ENCODE results near the gene GMPR2.
"Not testable (repeated sequence)": the region's sequence is repeated elsewhere in the genome, so short reads cannot be mapped to it uniquely, and the experiment has no call there.

Gene GMPR2

DNA sequence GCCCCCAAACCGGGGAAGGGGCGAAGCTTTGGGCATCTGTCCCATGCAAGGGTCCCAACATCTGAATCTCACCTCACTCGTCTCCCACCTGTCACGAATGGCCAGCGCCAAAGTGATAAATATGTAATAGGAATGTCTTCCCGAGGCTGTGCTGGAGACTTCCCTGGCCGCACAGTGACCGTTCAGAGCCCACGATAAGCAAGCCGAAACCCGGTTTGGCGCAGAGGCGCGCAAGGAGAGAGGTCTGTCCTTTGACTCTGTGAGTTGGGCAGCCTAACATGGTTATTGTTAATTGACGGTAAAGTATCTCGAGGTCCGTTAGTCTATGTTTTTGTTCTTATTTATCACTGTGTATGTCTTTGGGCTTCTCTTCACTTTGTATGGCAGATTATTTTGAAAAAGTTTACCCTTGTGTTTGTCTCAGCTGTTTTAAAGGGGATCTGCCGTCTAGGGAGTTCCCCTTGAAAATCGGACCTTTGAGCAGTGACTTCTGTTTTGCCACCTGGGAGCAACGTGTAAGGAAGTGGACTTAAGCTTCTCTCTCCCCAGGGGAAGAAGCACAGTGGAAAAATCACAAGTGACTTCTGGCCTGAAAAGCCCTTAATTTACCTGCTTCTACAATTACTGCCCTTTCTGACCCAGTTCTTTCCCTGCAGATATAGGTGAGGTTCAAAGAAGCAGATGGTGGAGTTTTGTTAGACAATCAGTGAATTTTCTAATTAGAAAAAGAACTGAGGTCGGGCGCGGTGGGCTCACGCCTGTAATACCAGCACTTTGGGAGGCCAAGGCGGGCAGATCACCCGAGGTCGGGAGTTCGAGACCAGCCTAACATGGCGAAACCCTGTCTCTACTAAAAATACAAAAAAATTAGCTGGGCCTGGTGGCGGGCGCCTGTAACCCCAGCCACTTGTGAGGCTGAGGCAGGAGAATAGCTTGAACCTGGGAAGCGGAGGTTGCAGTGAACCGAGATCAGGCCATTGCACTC, 36.4 kb upstream of the GMPR2 start:
- Histone ChIP-seq H3K27ac (peak overlapping the region; percentile 96), H3K9ac (ENCODE audit: insufficient read length) (peak overlapping the region; percentile 93), H3K36me3 (ENCODE audit: insufficient read depth, low read length) (peaks cover 17% of the 10 kb centered on the region), H3K9me3 (ENCODE audit: low read depth, low read length) (no peaks in the 10 kb centered on the region), H3K4me3 (peak overlapping the region; percentile 96)
- TF ChIP-seq POLR2AphosphoS5 (IDR thresholded peaks at IDR 0.05; ENCODE audit: borderline replicate concordance, low read depth, low read length) (no peak), FOXP2 (optimal IDR thresholded peaks at IDR 0.05; ENCODE audit: control extremely low read depth, extremely low read length, insufficient read depth) (no peak), EZH2 (IDR thresholded peaks at IDR 0.05) (no peak)
- DNase-seq (ENCODE audit: low read depth, low spot score) = no peak

DNA sequence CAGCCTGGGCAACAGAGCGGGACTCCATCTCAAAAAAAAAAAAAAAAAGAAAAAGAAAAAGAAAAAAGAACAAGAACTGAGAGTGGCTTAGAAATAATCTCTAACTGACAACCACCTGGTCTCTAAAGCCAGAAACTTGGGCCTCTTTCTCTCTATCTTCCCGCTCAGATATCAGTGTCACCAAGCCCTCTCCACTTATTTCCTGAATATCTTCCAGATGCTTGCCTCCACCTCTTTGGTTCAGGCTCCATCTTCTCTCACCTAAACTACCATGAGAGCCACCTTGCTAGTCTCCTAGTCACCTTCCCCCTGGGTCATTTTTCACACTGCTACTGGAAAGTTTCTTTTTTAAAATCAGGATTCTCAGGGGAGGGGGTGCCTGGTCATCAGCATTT, 35.7 kb upstream of the GMPR2 start:
- H3K9ac ChIP-seq (ENCODE audit: insufficient read length) = no peak overlapping the region
- no peaks in the 10 kb centered on the region for H3K9me3 ChIP-seq (ENCODE audit: low read depth, low read length)
- DNase-seq (ENCODE audit: low read depth, low spot score) = no peak
- peaks cover 17% of the 10 kb centered on the region for H3K36me3 ChIP-seq (ENCODE audit: insufficient read depth, low read length)
- TF ChIP-seq FOXP2 (optimal IDR thresholded peaks at IDR 0.05; ENCODE audit: control extremely low read depth, extremely low read length, insufficient read depth) = no peak
- TF ChIP-seq POLR2AphosphoS5 (IDR thresholded peaks at IDR 0.05; ENCODE audit: borderline replicate concordance, low read depth, low read length) = no peak
- TF ChIP-seq EZH2 (IDR thresholded peaks at IDR 0.05) = no peak
- H3K4me3 ChIP-seq = no peak overlapping the region
- no peak overlapping the region for H3K27ac ChIP-seq

GRCh38 chr14:24198814-24199524, 33.8 kb upstream of the GMPR2 start:
- no peak for DNase-seq (ENCODE audit: low read depth, low spot score)
- TF ChIP-seq POLR2AphosphoS5 (IDR thresholded peaks at IDR 0.05; ENCODE audit: borderline replicate concordance, low read depth, low read length) = no peak
- TF ChIP-seq FOXP2 (optimal IDR thresholded peaks at IDR 0.05; ENCODE audit: control extremely low read depth, extremely low read length, insufficient read depth) = no peak
- no peak for TF ChIP-seq EZH2 (IDR thresholded peaks at IDR 0.05)
- no peak overlapping the region for H3K9ac ChIP-seq (ENCODE audit: insufficient read length)
- H3K4me3 ChIP-seq = no peak overlapping the region
- H3K9me3 ChIP-seq (ENCODE audit: low read depth, low read length) = no peaks in the 10 kb centered on the region
- H3K36me3 ChIP-seq (ENCODE audit: insufficient read depth, low read length) = peaks cover 14% of the 10 kb centered on the region
- H3K27ac ChIP-seq = no peak overlapping the region

GRCh38 chr14:24202538-24202937, 30.2 kb upstream of the GMPR2 start:
- DNase-seq (ENCODE audit: low read depth, low spot score); H3K4me3 ChIP-seq; H3K9me3 ChIP-seq (ENCODE audit: low read depth, low read length); H3K27ac ChIP-seq; H3K9ac ChIP-seq (ENCODE audit: insufficient read length): not testable (repeated sequence)
- peaks cover 21% of the 10 kb centered on the region; the same call in 1 of the 2 replicates for H3K36me3 ChIP-seq (ENCODE audit: insufficient read depth, low read length)

GRCh38 chr14:24203249-24203886, 29.4 kb upstream of the GMPR2 start:
- peaks cover 25% of the 10 kb centered on the region; the same call in 1 of the 2 replicates for H3K36me3 ChIP-seq (ENCODE audit: insufficient read depth, low read length)
- not testable (repeated sequence) for H3K9me3 ChIP-seq (ENCODE audit: low read depth, low read length); H3K9ac ChIP-seq (ENCODE audit: insufficient read length); H3K4me3 ChIP-seq; DNase-seq (ENCODE audit: low read depth, low spot score); H3K27ac ChIP-seq

DNA sequence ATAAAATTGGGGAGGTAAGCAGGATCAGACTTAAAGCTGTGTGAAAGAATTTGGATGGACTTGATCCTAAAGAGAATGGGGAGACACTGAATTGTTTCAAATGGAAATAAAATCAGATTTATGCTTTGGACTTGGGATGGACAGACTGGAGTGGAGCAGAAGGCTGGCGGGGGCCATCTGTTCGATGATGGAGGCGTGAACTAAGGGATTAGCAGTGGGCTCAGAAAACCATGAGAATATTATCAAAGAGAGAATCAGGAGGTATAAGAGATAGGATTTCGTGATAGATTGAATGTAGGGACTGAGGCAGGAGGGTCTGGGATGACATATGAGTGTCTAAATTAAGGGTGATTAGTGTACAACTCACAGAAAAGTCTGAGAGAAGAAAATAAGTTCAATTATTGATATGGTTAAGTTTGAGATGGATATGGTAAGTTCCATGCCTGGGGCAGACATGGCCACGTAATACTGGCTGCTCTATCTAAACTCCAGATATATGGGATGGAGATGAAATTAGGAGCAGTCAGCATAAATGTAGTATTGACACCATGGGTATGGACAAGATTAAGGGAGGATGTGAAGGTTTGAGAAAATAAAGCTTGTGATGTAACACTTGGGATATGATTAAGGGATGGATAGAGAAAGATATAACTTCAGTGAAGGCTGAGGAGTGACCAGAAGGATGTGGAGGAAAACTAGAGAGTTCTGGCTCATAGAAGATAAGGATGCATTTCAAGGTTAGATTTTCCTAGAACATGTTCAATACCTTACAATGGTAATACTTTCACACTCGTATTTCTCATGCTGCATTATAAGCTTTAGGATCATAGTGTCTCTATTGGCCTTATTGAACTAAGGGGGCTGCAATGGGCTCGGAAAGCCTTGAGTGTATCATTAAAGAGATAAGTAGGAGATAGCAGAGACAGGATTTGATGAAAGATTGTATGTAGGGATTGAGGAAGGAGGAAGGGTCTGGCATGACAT, 28.3 kb upstream of the GMPR2 start:
- TF ChIP-seq EZH2 (IDR thresholded peaks at IDR 0.05) (no peak), POLR2AphosphoS5 (IDR thresholded peaks at IDR 0.05; ENCODE audit: borderline replicate concordance, low read depth, low read length) (no peak), FOXP2 (optimal IDR thresholded peaks at IDR 0.05; ENCODE audit: control extremely low read depth, extremely low read length, insufficient read depth) (no peak)
- Histone ChIP-seq H3K27ac (no peak overlapping the region), H3K9ac (ENCODE audit: insufficient read length) (no peak overlapping the region), H3K9me3 (ENCODE audit: low read depth, low read length) (no peaks in the 10 kb centered on the region), H3K36me3 (ENCODE audit: insufficient read depth, low read length) (peaks cover 28% of the 10 kb centered on the region; the same call in 1 of the 2 replicates), H3K4me3 (no peak overlapping the region)
- no peak for DNase-seq (ENCODE audit: low read depth, low spot score)

- Histone ChIP-seq H3K27ac (no peak overlapping the region), H3K9me3 (ENCODE audit: low read depth, low read length) (no peaks in the 10 kb centered on the region), H3K36me3 (ENCODE audit: insufficient read depth, low read length) (peaks cover 43% of the 10 kb centered on the region; the same call in 1 of the 2 replicates), H3K4me3 (no peak overlapping the region), H3K9ac (ENCODE audit: insufficient read length) (no peak overlapping the region)
- TF ChIP-seq FOXP2 (optimal IDR thresholded peaks at IDR 0.05; ENCODE audit: control extremely low read depth, extremely low read length, insufficient read depth) (no peak), POLR2AphosphoS5 (IDR thresholded peaks at IDR 0.05; ENCODE audit: borderline replicate concordance, low read depth, low read length) (no peak), EZH2 (IDR thresholded peaks at IDR 0.05) (no peak)
- DNase-seq (ENCODE audit: low read depth, low spot score) = no peak
Observed at GRCh38 chr14:24206260-24207103, 26.2 kb upstream of the GMPR2 start.
